SKM-1 treated with dmso at 0.1 percent for 144 hours (cell line): Measurements from ENCODE around the gene CCL28.
A peak's percentile ranks its signal among the peaks of the same experiment; 100 is the strongest.
"Not testable (repeated sequence)": the region's sequence is repeated elsewhere in the genome, so short reads cannot be mapped to it uniquely, and the experiment has no call there.

Experiments used
- DNase-seq: peaks from one replicate; lab custom pipeline; 2025; ENCODE audit not compliant: unreplicated experiment; lab: John Stamatoyannopoulos, UW

The CCL28 gene

GRCh38 chr5:43410414-43410813, 1.8 kb downstream of the CCL28 start:
- no peak for DNase-seq

- no peak for DNase-seq
These were observed 2.4 kb downstream of the CCL28 start for GRCh38 chr5:43409809-43410271.

- not testable (repeated sequence) for DNase-seq
These were observed 9.6 kb downstream of the CCL28 start for GRCh38 chr5:43402524-43403066.

- DNase-seq = peak; percentile 11
These were observed 10.4 kb downstream of the CCL28 start for GRCh38 chr5:43401827-43402226.

- no peak for DNase-seq
These were observed 12.1 kb downstream of the CCL28 start for GRCh38 chr5:43400082-43400481.

- peak; percentile 36 for DNase-seq
These were observed 15.4 kb downstream of the CCL28 start for GRCh38 chr5:43396762-43397304.

GRCh38 chr5:43390471-43390870, 21.7 kb downstream of the CCL28 start:
- no peak for DNase-seq

GRCh38 chr5:43389679-43390329, 22.4 kb downstream of the CCL28 start:
- DNase-seq = peak; percentile 95

GRCh38 chr5:43386960-43387362, 25.2 kb downstream of the CCL28 start:
- DNase-seq = no peak

GRCh38 chr5:43376496-43377140, 35.6 kb downstream of the CCL28 start:
- peak; percentile 37 for DNase-seq

GRCh38 chr5:43371821-43372220, 40.4 kb downstream of the CCL28 start:
- DNase-seq = no peak

GRCh38 chr5:43370352-43370751, 41.8 kb downstream of the CCL28 start:
- no peak for DNase-seq

- no peak for DNase-seq
These were observed 42.5 kb downstream of the CCL28 start for GRCh38 chr5:43369651-43370050.

GRCh38 chr5:43367909-43368669, 44.1 kb downstream of the CCL28 start:
- DNase-seq = no peak

GRCh38 chr5:43367453-43367852, 44.7 kb downstream of the CCL28 start:
- DNase-seq = no peak

GRCh38 chr5:43366680-43367246, 45.4 kb downstream of the CCL28 start:
- not testable (repeated sequence) for DNase-seq

GRCh38 chr5:43365155-43365554, 47.0 kb downstream of the CCL28 start:
- DNase-seq = not testable (repeated sequence)

GRCh38 chr5:43363445-43364152, 48.6 kb downstream of the CCL28 start:
- no peak for DNase-seq

- no peak for DNase-seq
These were observed 49.3 kb downstream of the CCL28 start for GRCh38 chr5:43362725-43363435.

GRCh38 chr5:43358726-43359125, 53.5 kb downstream of the CCL28 start:
- no peak for DNase-seq
